Coronary artery (tissue), 2 donors: ENCODE measurements around the gene ASIC4.

Experiments
- DNase-seq: peaks from one replicate; pipeline ENCODE4 v3.0.0-alpha.2; 2017; ENCODE audit warnings: low spot score
- H3K27ac ChIP-seq, 2 donors: fragments of 200-600 bp; sonication (generic); one replicate each; pipeline ENCODE4 v1.5.1; 2016 to 2019
- H3K4me3 ChIP-seq: fragments of 200-600 bp; sonication (generic); 2 replicates; pipeline ENCODE4 v1.5.1; 2016; ENCODE audit warnings: mild to moderate bottlenecking, moderate library complexity
- TF ChIP-seq, protein P1 (sequence below): fragments of 200-600 bp; sonication (generic); IDR thresholded peaks from one replicate; pipeline ENCODE4 v1.5.1; 2019; ENCODE audit warnings: antibody characterized with exemption

ASIC4 gene, protein sequence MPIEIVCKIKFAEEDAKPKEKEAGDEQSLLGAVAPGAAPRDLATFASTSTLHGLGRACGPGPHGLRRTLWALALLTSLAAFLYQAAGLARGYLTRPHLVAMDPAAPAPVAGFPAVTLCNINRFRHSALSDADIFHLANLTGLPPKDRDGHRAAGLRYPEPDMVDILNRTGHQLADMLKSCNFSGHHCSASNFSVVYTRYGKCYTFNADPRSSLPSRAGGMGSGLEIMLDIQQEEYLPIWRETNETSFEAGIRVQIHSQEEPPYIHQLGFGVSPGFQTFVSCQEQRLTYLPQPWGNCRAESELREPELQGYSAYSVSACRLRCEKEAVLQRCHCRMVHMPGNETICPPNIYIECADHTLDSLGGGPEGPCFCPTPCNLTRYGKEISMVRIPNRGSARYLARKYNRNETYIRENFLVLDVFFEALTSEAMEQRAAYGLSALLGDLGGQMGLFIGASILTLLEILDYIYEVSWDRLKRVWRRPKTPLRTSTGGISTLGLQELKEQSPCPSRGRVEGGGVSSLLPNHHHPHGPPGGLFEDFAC

DNA sequence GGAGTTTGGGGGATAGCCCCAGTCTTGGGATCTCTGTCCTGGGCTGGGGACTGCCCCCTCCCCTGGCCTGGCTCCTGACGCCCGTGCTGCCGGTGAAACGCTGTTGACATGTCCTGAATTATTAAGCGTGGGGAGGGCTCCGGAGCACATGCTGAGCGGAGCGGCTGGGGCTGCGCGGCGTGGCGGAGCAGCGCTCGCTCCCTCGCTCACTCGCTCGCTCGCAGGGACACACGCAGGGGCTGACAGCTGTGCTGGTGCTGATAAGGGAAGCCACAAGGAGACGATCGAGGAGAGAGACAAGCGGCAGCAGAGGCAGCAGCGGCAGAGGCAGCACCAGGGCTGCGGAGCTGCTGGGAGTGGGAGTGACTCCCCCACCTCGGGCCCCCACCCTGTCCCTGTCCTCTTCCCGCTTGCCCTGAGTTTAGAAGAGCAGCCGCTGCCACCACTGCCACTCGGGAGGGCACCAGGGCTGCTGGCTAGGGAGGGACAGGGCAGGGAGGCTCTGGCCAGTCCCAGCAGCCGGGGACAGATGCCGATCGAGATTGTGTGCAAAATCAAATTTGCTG lies at the start of gene ASIC4:
ASIC4 (plus strand) TSS at position 287 of the 566 bp plus-strand sequence; CDS start at position 530, 243 bp downstream.
- Histone ChIP-seq H3K4me3 (peak within 1 kb of the TSS; percentile 43), H3K27ac (no peak within 1 kb of the TSS)
- TF ChIP-seq, protein P1, sequence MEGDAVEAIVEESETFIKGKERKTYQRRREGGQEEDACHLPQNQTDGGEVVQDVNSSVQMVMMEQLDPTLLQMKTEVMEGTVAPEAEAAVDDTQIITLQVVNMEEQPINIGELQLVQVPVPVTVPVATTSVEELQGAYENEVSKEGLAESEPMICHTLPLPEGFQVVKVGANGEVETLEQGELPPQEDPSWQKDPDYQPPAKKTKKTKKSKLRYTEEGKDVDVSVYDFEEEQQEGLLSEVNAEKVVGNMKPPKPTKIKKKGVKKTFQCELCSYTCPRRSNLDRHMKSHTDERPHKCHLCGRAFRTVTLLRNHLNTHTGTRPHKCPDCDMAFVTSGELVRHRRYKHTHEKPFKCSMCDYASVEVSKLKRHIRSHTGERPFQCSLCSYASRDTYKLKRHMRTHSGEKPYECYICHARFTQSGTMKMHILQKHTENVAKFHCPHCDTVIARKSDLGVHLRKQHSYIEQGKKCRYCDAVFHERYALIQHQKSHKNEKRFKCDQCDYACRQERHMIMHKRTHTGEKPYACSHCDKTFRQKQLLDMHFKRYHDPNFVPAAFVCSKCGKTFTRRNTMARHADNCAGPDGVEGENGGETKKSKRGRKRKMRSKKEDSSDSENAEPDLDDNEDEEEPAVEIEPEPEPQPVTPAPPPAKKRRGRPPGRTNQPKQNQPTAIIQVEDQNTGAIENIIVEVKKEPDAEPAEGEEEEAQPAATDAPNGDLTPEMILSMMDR = no peak
- no peak for DNase-seq

DNA sequence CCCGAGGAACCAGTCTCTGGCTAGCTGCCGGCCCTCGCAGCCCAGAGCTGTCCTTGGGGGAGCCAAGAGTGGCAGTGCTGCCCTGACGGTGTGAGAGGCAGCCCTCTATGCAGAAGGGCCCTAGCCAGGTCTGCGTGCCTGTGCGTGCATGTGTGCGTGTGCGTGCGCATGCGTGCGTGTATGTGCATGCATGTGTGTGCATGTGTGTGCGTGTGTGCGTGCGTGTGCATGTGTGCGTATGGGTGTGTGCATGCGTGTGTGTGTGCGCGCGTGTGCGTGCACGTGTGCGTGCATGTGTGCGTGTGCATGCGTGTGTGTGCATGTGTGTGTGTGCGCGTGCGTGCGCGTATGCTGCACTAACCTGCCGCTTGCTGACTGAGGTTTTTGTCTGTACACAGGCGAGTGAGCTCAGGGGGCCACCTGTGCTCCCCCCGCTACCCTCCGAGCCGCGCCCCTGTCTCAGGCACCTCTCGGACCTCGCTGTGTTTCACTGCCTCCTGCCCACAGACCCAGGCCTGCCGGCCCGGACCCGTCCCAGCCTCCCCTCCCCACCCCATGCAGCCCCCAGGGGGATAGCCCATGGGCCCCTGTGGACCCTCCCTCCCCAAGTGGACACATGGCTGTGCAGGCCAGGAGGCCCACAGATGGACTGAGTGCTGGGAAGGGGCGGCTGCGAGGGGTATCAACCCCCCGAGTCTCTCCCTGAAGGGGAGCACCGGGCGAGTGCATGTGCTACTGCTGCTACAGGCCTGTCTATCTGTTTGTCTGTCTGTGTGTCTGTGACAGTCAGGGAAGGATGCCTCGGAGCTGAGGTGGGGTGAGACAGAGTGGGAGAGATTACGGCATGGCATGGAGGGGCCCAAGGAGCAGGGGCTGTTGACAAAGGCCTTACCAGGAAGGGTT lies 48.4 kb upstream of the ASIC4 start:
- no peak for DNase-seq
- TF ChIP-seq, protein P1 = no peak
- Histone ChIP-seq H3K4me3 (no peak overlapping the region), H3K27ac (peak overlapping the region in 1 of 2 donors; percentile 78)

DNA sequence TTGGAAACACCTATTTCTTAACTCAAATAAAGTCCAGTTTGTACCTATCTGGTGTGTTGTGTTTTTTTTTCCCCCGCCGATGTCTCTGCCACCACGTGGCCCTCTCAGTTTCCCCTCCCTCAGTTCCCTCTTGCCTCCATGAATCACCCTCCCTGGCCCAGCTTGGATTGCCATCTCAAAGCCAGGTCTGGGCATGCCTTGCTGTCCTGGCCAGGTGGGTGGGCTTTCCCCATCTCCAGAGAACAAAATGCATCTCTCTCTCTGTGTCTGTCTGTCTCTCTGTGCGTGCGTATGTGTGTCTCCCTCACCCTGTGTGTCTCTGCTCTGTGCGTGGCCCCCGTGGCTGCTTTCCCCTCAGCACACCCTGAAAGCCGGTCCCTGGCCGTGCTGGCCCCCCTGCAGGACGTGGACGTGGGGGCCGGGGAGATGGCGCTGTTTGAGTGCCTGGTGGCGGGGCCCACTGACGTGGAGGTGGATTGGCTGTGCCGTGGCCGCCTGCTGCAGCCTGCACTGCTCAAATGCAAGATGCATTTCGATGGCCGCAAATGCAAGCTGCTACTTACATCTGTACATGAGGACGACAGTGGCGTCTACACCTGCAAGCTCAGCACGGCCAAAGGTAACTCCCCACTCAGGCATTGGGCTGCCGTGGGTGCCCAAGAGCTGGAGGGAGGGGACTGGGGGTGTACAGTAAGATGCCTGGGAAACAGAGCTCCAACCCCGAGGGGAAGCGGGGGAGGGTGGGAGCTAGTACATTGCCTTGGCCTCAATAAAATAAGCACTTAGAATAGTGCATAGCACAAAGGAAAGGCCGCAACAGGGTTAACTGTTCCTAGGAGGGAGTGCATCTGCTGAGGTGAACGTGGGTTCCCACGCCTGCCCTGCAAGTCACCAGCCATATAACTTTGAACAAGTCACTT lies 47.2 kb upstream of the ASIC4 start:
- peak overlapping the region; percentile 42 to 78 for H3K27ac ChIP-seq
- H3K4me3 ChIP-seq = no peak overlapping the region
- TF ChIP-seq, protein P1 = no peak
- DNase-seq = no peak

DNA sequence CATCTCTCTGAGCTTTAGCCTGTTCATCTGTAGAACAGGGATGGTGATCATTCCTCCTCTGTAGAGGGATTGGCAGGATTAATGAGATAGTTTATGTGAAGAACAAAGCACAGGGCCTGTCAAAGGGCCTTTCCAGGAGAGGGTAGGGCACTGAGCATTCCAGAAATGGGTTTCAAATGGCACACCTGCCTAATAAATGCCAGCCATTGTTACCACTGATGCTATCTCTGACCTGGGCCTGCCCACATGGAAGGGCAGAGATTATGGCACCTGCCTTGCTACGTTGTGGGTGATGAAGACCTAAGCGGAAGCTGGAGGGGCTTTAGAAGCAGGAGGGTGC lies 46.6 kb upstream of the ASIC4 start:
- no peak for DNase-seq
- Histone ChIP-seq H3K4me3 (no peak overlapping the region), H3K27ac (peak overlapping the region; percentile 42 to 78)
- TF ChIP-seq, protein P1 = no peak

DNA sequence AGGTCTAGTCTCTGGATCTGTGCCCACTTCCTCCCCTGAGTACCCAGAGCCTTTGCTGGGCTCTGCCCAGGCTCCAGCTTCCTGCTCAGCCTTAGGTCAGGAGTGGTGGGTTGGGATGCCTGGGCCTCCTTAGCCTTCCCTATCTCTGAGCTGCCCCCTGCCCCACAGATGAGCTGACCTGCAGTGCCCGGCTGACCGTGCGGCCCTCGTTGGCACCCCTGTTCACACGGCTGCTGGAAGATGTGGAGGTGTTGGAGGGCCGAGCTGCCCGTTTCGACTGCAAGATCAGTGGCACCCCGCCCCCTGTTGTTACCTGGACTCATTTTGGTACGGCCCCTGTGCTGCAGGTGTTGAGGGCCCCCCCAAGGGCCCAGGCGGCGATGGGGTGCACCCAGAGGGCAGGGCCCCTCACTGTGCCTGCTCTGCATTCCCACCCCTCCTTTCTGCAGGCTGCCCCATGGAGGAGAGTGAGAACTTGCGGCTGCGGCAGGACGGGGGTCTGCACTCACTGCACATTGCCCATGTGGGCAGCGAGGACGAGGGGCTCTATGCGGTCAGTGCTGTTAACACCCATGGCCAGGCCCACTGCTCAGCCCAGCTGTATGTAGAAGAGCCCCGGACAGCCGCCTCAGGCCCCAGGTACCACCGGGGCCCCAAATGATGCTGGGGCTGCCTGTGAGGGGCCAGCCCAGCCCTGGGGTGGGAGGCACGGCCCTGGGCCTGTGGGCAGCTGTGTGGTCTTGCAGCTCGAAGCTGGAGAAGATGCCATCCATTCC lies 45.7 kb upstream of the ASIC4 start:
- TF ChIP-seq, protein P1 = no peak
- DNase-seq = no peak
- Histone ChIP-seq H3K4me3 (no peak overlapping the region), H3K27ac (peak overlapping the region; percentile 42 to 78)
